Lower lobe of right lung (tissue), 2 donors: Measurements from ENCODE around the gene VPS26B. TPM values are rescaled to one million over a fixed set of nuclear protein-coding genes. Genes with fewer than 3 reads are reported as not detected.
A peak's percentile ranks its signal among the peaks of the same experiment; 100 is the strongest.
"Not testable (repeated sequence)": the region's sequence is repeated elsewhere in the genome, so short reads cannot be mapped to it uniquely, and the experiment has no call there.

ENCODE experiments used
- ATAC-seq, 2 donors: fragments of 200-7000 bp; cut with Tn5 transposase; one replicate each; pipeline ENCODE4 v1.9.1; 2020 to 2022; ENCODE audit warnings: mild to moderate bottlenecking in 2 of 2, moderate library complexity in 2 of 2
- DNase-seq: peaks from one replicate; pipeline ENCODE4 v3.0.0-alpha.2; 2020
- H3K27ac ChIP-seq: fragments of 200-600 bp; one replicate; pipeline ENCODE4 v1.8.0; 2022
- H3K27me3 ChIP-seq: fragments of 200-600 bp; one replicate; pipeline ENCODE4 v1.8.0; 2022; ENCODE audit warnings: low read depth
- H3K36me3 ChIP-seq: fragments of 200-600 bp; one replicate; pipeline ENCODE4 v1.8.0; 2022; ENCODE audit warnings: mild to moderate bottlenecking
- H3K4me1 ChIP-seq: fragments of 200-600 bp; one replicate; pipeline ENCODE4 v1.8.0; 2022
- H3K4me3 ChIP-seq: fragments of 200-600 bp; one replicate; pipeline ENCODE4 v1.8.0; 2022; ENCODE audit warnings: mild to moderate bottlenecking
- H3K9me3 ChIP-seq: fragments of 200-600 bp; one replicate; pipeline ENCODE4 v1.8.0; 2022
- CTCF ChIP-seq: fragments of 200-600 bp; IDR thresholded peaks from one replicate; pipeline ENCODE4 v1.8.0; 2022; ENCODE audit warnings: antibody characterized with exemption, mild to moderate bottlenecking
- intact Hi-C: fragments of 100-400 bp; cut with DNase I; formaldehyde crosslinking; loops from one replicate; pipeline ENCODE4 v1.11.0; 2022
- total RNA-seq: library from RNA; stranded (reverse); fragmentation: NEBNext Ultra II Directional; extraction: Animal tissue kit (Norgen Biotek cat#: 25700); gene quantifications from one replicate; pipeline ENCODE4 v1.2.1, GENCODE V29; 2021
- donor health status: DM: no; HTN: yes; CAD: no; lungs with severe emphysema.

The VPS26B gene
- total RNA-seq, 1 donor from 2014 or later = 42.7 TPM

GRCh38 chr11:134253188-134253993 lies 28.9 kb downstream of the VPS26B start, which contains the start of the genes ACAD8 and THYN1:
TSS of gene ACAD8 (plus strand) at chr11:134253568. CDS start at chr11:134253601, 33 bp downstream.
TSS of gene THYN1 (minus strand) at chr11:134253352. CDS start at chr11:134252882, 470 bp downstream.
- peaks cover 50% of the 10 kb centered on the region for H3K36me3 ChIP-seq
- no peaks in the 10 kb centered on the region for H3K9me3 ChIP-seq
- peak within 1 kb of the TSS; percentile 80 for H3K27ac ChIP-seq
- TF ChIP-seq CTCF = peak; percentile 55
- H3K4me1 ChIP-seq = peaks cover 46% of the 10 kb centered on the region
- peak; percentile 100 for ATAC-seq
- DNase-seq = peak; percentile 98
- H3K4me3 ChIP-seq = peak within 1 kb of the TSS; percentile 88
- intact Hi-C loops = no loop called here
- H3K27me3 ChIP-seq = no peaks in the 10 kb centered on the region

DNA sequence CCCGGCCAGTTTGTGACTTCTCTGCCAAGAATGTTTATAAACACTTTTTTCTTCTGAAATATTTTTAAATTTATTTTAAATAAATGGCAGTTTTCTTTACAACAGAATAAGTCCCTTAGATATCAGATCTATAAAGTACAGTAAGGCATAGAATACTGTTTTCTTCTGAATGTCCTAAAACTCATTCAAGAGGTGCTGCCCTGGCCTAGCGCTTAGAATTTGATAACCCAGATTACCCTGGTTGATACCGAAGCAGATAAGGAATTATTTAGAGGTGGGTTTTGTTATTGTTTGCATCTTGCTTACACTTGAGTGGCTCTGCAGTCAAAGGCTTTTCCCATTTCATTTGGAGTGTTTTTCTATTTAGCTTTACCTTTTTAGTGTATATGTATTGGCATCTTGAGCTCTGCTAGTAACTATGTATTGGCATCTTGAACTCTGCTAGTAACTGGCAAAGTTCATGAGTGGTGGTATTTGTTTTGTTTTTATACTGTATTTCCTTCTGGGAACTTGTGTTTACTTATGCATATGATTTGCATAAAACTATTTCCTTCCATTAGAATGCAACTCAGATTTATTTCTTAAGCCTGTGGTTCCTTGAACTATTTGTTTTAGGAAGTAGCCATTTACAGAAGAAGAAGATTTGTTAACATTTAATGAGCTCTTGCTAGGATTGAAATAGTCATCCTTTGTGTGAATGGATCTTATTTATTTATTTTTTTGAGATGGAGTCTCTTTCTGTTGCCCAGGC lies 30.1 kb downstream of the VPS26B start:
- no peak for TF ChIP-seq CTCF
- DNase-seq (no peak), ATAC-seq (no peak)
- no peaks in the 10 kb centered on the region for H3K27me3 ChIP-seq
- H3K9me3 ChIP-seq = no peaks in the 10 kb centered on the region
- H3K4me3 ChIP-seq = peak overlapping the region; percentile 88
- no peak overlapping the region for H3K27ac ChIP-seq
- intact Hi-C loops = no loop called here
- peaks cover 46% of the 10 kb centered on the region for H3K4me1 ChIP-seq
- peaks cover 50% of the 10 kb centered on the region for H3K36me3 ChIP-seq

GRCh38 chr11:134255184-134255561 lies 30.7 kb downstream of the VPS26B start:
- H3K4me3 ChIP-seq, ATAC-seq, DNase-seq, H3K27me3 ChIP-seq, H3K27ac ChIP-seq, H3K9me3 ChIP-seq, intact Hi-C loops: not testable (repeated sequence)
- peaks cover 50% of the 10 kb centered on the region for H3K36me3 ChIP-seq
- H3K4me1 ChIP-seq = peaks cover 46% of the 10 kb centered on the region

DNA sequence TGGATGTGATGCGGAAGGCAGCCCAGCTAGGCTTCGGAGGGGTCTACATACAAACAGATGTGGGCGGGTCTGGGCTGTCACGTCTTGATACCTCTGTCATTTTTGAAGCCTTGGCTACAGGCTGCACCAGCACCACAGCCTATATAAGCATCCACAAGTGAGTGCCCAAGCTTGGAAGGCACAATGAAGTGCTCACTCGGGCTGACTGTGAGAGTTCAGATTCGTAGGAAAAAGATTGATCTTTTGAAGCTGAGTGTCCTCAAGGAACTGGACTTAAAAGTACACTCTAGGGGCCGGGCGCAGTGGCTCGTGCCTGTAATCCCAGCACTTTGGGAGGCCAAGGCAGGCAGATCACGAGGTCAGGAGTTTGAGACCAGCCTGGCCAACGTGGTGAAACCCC lies 32.6 kb downstream of the VPS26B start:
- TF ChIP-seq CTCF = no peak
- H3K4me1 ChIP-seq = peaks cover 30% of the 10 kb centered on the region
- DNase-seq (no peak), ATAC-seq (no peak)
- H3K27ac ChIP-seq = no peak overlapping the region
- H3K4me3 ChIP-seq = no peak overlapping the region
- peaks cover 58% of the 10 kb centered on the region for H3K36me3 ChIP-seq
- no peaks in the 10 kb centered on the region for H3K27me3 ChIP-seq
- no peaks in the 10 kb centered on the region for H3K9me3 ChIP-seq
- intact Hi-C loops = no loop called here

GRCh38 chr11:134258577-134258976 lies 34.1 kb downstream of the VPS26B start:
- H3K27me3 ChIP-seq = no peaks in the 10 kb centered on the region
- peaks cover 72% of the 10 kb centered on the region for H3K36me3 ChIP-seq
- no peak for TF ChIP-seq CTCF
- ATAC-seq = peak in 1 of 2 donors; percentile 80
- no peaks in the 10 kb centered on the region for H3K9me3 ChIP-seq
- peaks cover 24% of the 10 kb centered on the region for H3K4me1 ChIP-seq
- no peak overlapping the region for H3K27ac ChIP-seq
- intact Hi-C loops = no loop called here
- H3K4me3 ChIP-seq = no peak overlapping the region
- DNase-seq = no peak
